Left renal pelvis (tissue), 4 donors: ENCODE results near the gene MEPCE. TPM values are rescaled to one million over a fixed set of nuclear protein-coding genes. Genes with fewer than 3 reads are reported as not detected.
A peak's percentile ranks its signal among the peaks of the same experiment; 100 is the strongest.

Experiments used
- DNase-seq, 4 donors: peaks; one replicate each; pipeline ENCODE4 v3.0.0-alpha.2; 2013; ENCODE audit warnings: low read depth in 4 of 4, low spot score in 3 of 4
- polyA plus RNA-seq, 4 donors: library from polyadenylated mRNA; unstranded; fragments of 120-200 nt; gene quantifications; one replicate each; pipeline ENCODE4 v1.2.1, GENCODE V29; 2013; ENCODE audit not compliant: insufficient read length in 4 of 4

MEPCE gene
- polyA plus RNA-seq, 4 donors, result 46.6 to 64.1 (median 53.9) TPM

GRCh38 chr7:100402241-100402640 is 27.4 kb upstream of the MEPCE start:
- DNase-seq, result no peak

- no peak for DNase-seq
Observed at GRCh38 chr7:100406767-100407166, 22.9 kb upstream of the MEPCE start.

DNA sequence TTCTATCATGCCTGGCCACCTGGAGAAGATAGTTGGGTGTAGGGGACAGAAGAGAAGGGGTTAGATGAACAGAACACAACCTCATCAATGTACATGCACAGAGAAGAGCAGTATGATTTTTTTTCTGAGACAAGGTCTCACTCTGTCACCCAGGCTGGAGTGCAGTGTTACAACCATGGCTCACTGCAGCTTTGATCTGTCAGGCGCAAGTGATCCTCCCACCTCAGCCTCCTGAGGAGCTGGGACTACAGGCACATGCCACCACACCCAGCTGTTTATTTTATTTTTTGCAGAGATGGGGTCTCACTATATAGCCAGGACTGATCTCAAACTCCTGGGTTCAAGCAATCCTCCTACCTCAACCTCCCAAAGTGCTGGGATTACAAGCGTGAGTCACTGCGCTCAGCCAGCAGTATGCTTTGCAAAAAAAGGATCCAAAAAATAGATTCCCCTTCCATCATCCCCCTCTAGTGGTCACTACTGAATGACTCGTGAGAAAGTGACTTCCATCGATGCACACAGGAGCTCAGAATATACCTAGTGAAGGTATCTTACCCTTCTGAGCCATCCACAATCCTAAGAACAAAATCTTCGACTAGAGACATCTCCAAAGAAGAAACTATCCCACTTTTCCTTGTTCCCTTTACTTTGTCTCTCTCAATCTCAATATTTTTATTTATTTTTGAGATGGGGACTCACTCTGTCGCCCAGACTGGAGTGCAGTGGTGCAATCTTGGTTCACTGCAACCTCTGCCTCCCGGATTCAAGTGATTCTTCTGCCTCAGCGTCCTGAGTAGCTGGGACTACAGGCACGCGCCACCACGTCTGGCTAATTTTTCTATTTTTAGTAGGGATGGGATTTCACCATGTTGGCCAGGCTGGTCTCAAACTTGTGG is 22.1 kb upstream of the MEPCE start:
- peak in 1 of 4 donors; percentile 45 for DNase-seq

DNA sequence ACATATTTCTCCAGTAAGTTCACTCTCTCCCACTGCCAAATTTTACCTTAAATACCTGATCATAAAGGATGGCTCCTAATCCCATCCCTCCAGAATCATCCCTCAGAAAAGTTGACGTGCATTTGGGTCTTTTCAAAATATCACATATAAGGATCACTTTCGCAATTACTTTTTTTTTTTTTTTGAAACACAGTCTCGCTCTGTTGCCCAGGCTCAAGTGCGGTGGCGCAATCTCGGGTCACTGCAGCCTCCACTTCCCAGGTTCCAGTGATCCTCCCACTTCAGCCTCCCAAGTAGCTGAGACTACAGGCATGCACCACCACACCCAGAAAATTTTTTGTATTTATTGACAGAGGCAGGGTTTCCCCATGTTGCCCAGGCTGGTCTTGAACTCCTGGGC is 18.5 kb upstream of the MEPCE start:
- no peak for DNase-seq

DNA sequence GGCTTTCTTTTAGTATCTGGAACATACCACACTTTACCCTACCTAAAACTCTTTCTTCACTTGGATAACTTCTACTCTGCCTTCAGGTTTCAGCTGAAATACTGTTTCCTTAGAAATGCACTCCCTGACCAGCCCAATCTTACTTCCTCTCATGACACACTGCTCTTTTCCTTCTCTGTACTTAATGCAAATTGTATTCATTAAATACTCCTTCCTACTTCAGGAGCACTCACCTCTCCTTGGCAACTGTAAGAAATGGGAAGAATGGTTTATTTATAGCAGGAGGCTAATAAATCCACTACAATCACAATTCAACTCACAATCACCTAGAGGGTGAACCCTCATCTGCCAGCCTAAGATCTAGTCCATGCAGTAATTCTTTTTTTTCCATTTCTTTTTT is 16.3 kb upstream of the MEPCE start:
- DNase-seq, result no peak

DNA sequence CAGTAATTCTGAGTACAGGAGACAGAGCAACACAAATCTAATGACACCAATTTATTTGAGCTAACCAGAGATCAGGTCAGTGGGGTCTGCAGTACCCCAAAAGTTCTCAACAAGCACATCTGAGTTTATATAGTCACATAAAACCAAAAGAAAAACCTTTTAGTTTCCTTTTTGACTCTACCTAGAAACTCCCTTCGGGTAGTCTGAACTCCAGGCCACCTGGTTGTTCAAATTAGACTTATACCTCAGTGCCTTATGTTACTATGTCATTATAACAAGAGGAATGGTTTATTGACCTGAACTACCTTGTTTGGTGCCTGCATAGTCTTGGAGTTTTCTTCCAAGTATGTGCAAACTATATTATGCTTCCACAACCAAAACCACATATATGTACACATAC is 15.7 kb upstream of the MEPCE start:
- no peak for DNase-seq

DNA sequence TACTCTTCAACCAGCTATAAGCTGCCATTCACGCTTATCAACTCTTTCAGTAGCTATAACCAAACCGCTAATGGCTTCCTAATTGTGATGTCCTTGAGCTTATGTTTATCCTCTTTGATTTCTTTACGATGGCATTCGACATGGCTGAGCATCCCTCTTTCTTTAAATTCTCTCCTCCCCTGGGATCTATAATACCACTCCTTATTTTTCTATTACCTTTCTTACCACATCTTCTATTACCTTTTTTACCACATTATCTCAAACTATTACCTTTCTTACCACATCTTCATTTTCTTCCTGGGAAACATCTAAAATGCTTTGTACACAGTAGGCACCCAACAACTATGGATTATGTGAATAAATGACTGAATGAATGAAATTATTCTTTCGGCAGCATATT is 14.2 kb upstream of the MEPCE start:
- DNase-seq, result no peak

- DNase-seq, result no peak
Observed at GRCh38 chr7:100418930-100419659, 10.5 kb upstream of the MEPCE start.

DNA sequence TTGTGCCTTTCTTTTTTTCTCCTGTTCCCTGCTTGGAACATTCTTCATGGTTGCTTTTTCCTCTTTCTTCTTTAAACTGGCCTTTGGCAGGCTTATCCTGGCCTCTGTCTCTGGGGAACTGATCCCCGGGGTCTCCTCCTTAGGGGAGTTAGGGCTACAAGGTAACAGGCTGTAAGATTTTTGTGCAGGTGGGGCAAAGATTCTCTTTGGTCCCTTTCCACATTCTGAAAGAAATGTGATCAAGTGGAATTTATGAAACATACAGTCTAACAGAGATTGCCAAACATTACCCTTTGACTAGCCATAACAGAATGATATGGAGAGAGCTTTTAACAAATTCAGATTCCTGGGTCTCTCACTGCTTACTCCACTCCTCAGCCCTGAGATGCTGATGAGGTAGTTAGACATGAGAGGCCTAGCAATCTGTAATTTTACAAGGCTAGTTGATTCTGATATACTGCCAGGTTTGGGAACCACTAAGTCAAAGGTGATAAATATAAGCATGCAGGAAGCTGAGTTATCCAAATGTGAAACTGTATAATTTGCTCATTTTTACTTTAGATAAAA is 9.9 kb upstream of the MEPCE start:
- no peak for DNase-seq

DNA sequence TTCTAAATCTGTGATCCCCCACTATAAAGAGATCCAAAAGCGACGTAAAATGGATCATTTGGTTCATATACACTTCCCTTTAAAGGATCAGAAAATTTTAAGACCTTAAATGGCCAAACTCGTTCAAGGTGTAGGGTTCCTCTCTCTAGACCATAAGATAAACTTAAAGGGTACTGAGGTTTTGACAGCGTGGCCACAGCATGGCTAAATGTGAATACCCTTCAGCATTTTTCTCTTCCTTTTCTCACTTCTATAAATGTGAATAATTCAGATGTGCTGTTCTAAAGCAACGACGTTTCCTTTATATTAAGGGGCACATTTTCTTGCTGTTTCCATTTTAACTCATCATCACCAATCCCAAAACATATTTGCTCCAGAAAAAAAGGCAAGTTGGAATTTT is 6.3 kb upstream of the MEPCE start:
- DNase-seq, result no peak

- DNase-seq, result no peak
Observed at GRCh38 chr7:100425347-100425746, 4.3 kb upstream of the MEPCE start.

- no peak for DNase-seq
Observed at GRCh38 chr7:100426516-100426915, 3.1 kb upstream of the MEPCE start.

- no peak for DNase-seq
Observed at GRCh38 chr7:100427762-100428198, 1.9 kb upstream of the MEPCE start.

DNA sequence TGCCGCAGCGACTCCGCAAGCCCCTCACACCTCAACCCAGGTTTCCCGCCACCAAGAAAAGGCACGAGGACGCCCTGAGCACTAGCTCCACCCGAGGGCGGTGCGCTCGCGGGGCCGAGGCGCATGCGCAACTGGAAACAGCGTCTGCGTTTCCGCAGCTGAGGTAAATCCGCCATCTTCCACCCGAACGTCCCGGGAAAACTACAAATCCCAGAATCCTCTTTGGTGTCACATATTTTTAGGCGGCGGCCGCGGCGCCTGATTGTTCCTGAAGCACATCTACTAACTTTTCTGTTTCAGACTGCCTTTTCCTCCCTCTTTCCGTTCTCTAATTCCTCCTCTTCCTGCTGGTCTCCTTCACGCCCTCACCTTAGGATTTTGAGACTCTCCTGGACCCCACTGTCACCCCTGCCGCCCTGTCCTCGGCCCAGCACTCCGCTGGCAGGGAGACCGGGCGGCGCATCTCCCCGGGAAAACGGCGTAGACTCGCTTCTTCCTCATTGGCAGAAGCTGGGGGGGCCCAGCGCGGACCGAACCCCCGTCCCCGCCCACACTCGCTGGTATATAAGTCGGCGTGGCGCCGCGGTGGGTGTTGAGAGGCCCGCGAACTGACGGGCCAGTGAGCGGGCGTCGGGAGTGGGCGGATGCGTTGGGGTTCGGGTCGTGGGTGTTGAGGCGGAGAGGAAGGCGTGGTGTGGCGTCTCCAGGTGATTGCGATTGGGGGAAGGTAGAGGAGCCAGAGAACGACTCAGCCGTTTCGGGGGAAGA is 1.2 kb upstream of the MEPCE start, which contains the start of gene ZCWPW1:
Gene ZCWPW1, minus strand, starts transcription at position 505 of the 768 bp plus-strand sequence. CDS start 8,054 bp downstream, outside the sequence.
- peak; percentile 94 to 96 (median 95) for DNase-seq

DNA sequence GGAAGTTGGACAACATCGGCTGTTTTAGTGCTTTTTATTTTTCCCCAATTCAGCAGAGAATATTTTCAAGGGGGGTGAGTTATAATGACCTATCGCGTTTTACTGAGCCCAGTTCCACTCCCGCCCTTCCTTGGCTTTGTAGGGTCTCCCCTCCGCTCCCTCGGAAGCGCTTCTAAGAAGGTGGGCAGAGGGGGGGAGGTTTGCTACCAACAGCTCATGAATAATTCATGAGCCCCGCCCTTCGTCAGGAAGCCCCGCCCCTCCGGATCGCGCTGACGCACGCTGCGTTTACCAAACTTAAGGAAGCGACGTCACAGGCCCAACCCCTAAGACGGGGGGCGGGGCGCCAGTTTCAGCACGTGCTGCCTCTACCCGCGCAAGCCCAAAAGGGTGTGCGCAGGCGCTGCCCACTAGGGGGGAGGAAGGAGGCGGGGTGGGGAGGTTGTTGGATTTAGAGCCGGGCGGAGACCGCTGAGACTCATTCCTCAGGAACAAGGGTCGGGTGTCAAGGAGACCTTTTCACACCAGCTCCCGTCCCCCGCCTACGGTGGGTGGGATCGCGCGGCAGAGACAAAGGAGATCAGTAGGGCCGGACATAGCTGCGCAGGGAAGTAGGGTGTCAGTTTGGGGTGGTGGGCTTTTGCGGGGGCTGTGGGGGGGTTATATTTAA is 529 bp upstream of the MEPCE start:
- DNase-seq, result peak; percentile 99 to 100 (median 99)

DNA sequence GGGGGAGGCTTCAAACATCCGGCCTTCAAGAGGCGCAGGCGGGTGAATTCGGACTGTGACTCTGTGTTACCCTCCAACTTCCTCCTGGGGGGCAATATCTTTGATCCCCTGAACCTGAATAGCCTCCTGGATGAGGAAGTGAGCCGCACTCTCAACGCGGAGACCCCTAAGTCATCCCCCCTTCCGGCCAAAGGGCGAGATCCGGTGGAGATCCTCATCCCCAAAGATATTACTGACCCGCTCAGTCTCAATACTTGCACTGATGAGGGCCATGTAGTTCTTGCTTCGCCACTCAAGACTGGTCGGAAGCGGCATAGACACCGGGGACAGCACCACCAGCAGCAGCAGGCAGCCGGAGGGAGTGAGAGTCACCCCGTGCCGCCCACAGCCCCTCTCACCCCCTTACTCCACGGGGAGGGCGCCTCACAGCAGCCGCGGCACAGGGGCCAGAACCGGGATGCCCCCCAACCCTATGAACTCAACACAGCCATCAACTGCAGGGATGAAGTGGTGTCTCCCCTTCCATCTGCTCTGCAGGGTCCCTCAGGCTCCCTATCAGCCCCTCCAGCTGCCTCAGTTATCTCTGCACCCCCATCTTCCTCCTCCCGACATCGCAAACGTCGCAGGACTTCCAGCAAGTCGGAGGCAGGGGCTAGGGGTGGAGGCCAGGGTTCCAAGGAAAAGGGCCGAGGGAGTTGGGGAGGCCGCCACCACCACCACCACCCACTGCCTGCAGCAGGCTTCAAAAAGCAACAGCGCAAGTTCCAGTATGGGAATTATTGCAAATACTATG is 1.1 kb downstream of the MEPCE start:
- DNase-seq, result no peak

DNA sequence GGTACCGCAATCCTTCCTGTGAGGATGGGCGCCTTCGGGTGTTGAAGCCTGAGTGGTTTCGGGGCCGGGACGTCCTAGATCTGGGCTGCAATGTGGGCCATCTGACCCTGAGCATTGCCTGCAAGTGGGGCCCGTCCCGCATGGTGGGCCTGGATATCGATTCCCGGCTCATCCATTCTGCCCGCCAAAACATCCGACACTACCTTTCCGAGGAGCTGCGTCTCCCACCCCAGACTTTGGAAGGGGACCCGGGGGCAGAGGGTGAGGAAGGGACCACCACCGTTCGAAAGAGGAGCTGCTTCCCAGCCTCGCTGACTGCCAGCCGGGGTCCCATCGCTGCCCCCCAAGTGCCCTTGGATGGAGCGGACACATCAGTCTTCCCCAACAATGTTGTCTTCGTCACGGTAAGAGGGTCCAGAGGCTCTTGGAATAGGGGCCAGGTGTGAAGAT is 1.7 kb downstream of the MEPCE start:
- DNase-seq, result no peak

GRCh38 chr7:100432053-100432452 is 2.4 kb downstream of the MEPCE start:
- no peak for DNase-seq

GRCh38 chr7:100432621-100433275 is 3.1 kb downstream of the MEPCE start:
- no peak for DNase-seq
